ENCODE results near the gene OGFR. TPM values are rescaled to one million over a fixed set of nuclear protein-coding genes. Genes with fewer than 3 reads are reported as not detected.
"Not testable (repeated sequence)": the region's sequence is repeated elsewhere in the genome, so short reads cannot be mapped to it uniquely, and the experiment has no call there.

OGFR gene
- polyA plus RNA-seq, 1 donor from 2014 or later, result 79.6 TPM

DNA sequence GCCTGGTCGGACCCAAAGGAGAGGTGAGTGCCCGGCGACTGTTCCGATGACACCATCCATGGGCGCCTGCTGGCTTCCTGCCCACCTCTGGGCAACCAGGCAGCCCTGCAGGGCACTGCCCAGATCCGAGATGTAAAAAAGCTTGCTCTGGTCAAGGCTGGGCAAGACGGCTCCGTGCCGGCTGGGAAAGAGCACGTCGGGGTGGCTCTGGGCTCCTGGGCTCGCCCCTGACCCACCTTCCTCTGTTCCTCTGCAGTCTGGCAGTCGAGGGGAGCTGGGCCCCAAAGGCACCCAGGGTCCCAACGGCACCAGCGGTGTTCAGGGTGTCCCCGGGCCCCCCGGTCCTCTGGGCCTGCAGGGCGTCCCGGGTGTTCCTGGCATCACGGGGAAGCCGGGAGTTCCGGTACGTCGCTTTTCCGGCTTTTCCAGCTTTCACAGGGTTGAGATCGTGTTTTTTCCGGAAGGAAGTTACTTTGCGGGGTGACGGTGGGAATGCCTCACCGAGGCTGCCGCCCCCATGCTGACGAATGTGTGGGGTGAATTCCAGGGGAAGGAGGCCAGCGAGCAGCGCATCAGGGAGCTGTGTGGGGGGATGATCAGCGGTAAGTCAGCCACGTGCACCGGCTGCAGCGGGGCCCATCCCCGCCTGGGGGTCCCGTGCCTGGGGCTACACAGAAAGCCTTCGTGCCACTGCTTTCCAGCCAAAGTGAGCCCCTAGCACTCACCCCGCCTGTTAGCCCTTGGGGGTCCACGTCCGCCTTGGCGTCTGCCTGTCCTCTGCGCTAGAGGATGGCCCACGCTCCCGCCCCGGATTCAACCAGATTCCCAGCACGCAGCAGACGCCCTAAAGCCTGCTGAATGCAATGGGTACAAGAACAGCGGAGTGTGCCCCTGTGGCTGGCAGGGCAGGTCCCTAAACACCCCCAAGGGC, 31.6 kb downstream of the OGFR start:
- H3K27ac Mint-ChIP-seq, result peak overlapping the region in 1 of 3 donors; percentile 91
- H3K36me3 Mint-ChIP-seq, result peaks cover 8% of the 10 kb centered on the region
- H3K27me3 Mint-ChIP-seq, result peaks cover 9% of the 10 kb centered on the region
- H3K4me3 Mint-ChIP-seq, result peak overlapping the region in 2 of 4 donors; percentile 13 to 60
- peaks cover 26 to 30% (median 28%) of the 10 kb centered on the region in 3 donors for H3K4me1 Mint-ChIP-seq
- no peaks in the 10 kb centered on the region for H3K9me3 Mint-ChIP-seq

- Mint-ChIP-seq H3K36me3 (peaks cover 8% of the 10 kb centered on the region), H3K9me3 (no peaks in the 10 kb centered on the region), H3K4me1 (peaks cover 24 to 26% (median 24%) of the 10 kb centered on the region in 3 donors), H3K27ac (peak overlapping the region in 2 of 3 donors; percentile 91 to 97), H3K27me3 (peaks cover 9% of the 10 kb centered on the region), H3K4me3 (peak overlapping the region in 2 of 4 donors; percentile 63 to 70)
Observed at GRCh38 chr20:62836967-62837490, 32.4 kb downstream of the OGFR start.

DNA sequence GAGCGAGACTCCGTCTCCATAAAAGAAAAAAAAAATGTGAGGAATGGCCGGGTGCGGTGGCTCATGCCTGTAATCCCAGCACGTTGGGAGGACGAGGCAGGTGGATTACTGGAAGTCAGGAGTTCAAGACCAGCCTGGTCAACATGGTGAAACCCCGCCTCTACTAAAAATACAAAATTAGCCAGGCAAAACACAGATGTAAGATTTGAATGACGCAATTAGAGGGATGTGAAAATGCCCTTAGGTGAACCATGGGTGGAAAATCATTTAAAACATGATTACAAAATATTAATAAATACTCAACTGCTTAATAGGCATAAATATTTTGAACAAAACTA, 33.1 kb downstream of the OGFR start:
- H3K9me3 Mint-ChIP-seq, result no peaks in the 10 kb centered on the region
- peak overlapping the region in 3 of 4 donors; percentile 39 to 70 (median 66) for H3K4me3 Mint-ChIP-seq
- H3K36me3 Mint-ChIP-seq, result peaks cover 8% of the 10 kb centered on the region
- peaks cover 6% of the 10 kb centered on the region for H3K27me3 Mint-ChIP-seq
- H3K4me1 Mint-ChIP-seq, result peaks cover 19 to 21% (median 20%) of the 10 kb centered on the region in 3 donors
- peak overlapping the region; percentile 91 to 97 (median 97) for H3K27ac Mint-ChIP-seq

DNA sequence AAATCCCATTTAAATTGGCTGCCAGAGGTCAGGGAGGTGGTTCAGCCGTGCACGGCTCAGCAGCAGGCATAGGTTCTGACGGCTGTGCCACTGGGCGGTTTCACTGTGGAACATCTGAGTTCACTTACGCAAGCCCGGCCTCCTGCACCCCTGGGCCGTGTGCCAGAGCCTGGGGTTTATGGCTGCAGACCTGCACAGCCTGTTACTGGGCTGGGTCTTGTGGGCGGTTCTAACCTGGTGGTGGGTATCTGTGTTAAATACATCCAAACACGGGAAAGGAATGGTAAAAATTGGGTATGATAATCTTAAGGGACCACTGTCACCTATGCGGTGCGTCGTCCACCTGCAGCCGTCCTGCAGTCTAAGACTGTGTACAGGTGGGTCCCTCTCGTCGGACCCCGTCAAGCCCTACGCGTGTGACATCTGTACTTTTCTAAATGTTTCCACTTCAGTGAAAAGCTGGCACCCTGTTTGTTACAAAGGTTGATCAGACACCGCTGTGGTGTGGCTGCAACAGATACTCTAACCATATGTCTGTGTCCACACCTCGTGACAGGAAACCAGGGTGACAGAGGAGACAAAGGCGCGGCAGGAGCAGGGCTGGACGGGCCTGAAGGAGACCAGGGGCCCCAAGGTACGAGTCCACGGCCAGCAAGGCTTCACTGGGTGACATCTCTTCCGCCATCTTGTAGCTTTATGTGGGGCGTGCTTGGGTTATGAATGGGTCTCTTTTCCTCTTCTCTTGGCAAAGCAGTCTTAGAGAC, 33.7 kb downstream of the OGFR start:
- peaks cover 4% of the 10 kb centered on the region for H3K27me3 Mint-ChIP-seq
- peak overlapping the region; percentile 91 to 97 (median 97) for H3K27ac Mint-ChIP-seq
- H3K4me1 Mint-ChIP-seq, result peaks cover 14 to 18% (median 16%) of the 10 kb centered on the region in 3 donors
- H3K4me3 Mint-ChIP-seq, result peak overlapping the region; percentile 39 to 70 (median 62)
- peaks cover 8% of the 10 kb centered on the region for H3K36me3 Mint-ChIP-seq
- H3K9me3 Mint-ChIP-seq, result no peaks in the 10 kb centered on the region

GRCh38 chr20:62839261-62839660, 34.6 kb downstream of the OGFR start:
- Mint-ChIP-seq H3K4me3 (no peak overlapping the region), H3K27me3 (peaks cover 4% of the 10 kb centered on the region), H3K36me3 (peaks cover 8% of the 10 kb centered on the region)

DNA sequence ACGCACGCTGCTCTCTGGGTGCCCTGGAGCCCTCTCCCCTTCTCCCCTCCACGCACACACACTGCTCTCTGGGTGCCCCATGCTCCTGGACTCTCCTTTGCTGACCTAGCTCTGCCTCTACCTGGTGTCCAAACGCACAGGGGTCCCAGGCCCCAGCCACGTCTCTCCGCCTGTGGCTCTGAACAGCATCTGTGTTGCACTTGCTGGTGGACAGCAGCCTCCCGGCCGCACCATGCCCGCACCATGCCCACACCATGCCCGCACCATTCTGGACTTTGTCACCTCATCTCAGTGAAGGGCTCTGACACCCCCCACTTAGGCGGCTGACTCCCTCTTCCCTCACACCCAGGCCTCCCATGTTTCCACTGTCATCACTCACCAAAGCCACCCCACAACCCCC, 35.2 kb downstream of the OGFR start:
- Mint-ChIP-seq H3K27ac (no peak overlapping the region), H3K4me1 (peaks cover 14 to 18% (median 16%) of the 10 kb centered on the region in 3 donors), H3K4me3 (peak overlapping the region in 1 of 4 donors; percentile 32), H3K27me3 (peaks cover 4% of the 10 kb centered on the region), H3K9me3 (no peaks in the 10 kb centered on the region), H3K36me3 (peaks cover 8% of the 10 kb centered on the region)

More at GRCh38 chr20:62839261-62839660, 34.6 kb downstream of the OGFR start:
- Mint-ChIP-seq H3K9me3 (no peaks in the 10 kb centered on the region), H3K27ac (peak overlapping the region in 2 of 3 donors; percentile 23 to 91), H3K4me1 (peaks cover 14 to 18% (median 16%) of the 10 kb centered on the region in 3 donors)

- Mint-ChIP-seq H3K4me3 (peak overlapping the region in 1 of 4 donors; percentile 17), H3K27ac (no peak overlapping the region), H3K9me3 (no peaks in the 10 kb centered on the region), H3K4me1 (peaks cover 14 to 16% (median 16%) of the 10 kb centered on the region in 3 donors), H3K36me3 (peaks cover 7% of the 10 kb centered on the region), H3K27me3 (peaks cover 4% of the 10 kb centered on the region)
Observed at GRCh38 chr20:62840244-62841197, 35.9 kb downstream of the OGFR start.

GRCh38 chr20:62841705-62842212, 37.1 kb downstream of the OGFR start:
- Mint-ChIP-seq H3K4me3 (no peak overlapping the region), H3K9me3 (no peaks in the 10 kb centered on the region), H3K4me1 (peaks cover 13 to 16% (median 13%) of the 10 kb centered on the region in 3 donors), H3K27ac (no peak overlapping the region), H3K36me3 (peaks cover 6% of the 10 kb centered on the region), H3K27me3 (peaks cover 4% of the 10 kb centered on the region)

GRCh38 chr20:62843656-62844055, 39.0 kb downstream of the OGFR start:
- Mint-ChIP-seq H3K27ac (peak overlapping the region in 1 of 3 donors; percentile 29), H3K27me3 (no peaks in the 10 kb centered on the region), H3K4me3 (no peak overlapping the region), H3K36me3 (peaks cover 8% of the 10 kb centered on the region), H3K9me3 (no peaks in the 10 kb centered on the region), H3K4me1 (peaks cover 1 to 2% (median 2%) of the 10 kb centered on the region in 3 donors)

- Mint-ChIP-seq H3K4me1 (peaks cover 0 to 4% (median 0%) of the 10 kb centered on the region in 3 donors), H3K27ac (no peak overlapping the region), H3K36me3 (peaks cover 9% of the 10 kb centered on the region), H3K9me3 (no peaks in the 10 kb centered on the region), H3K27me3 (no peaks in the 10 kb centered on the region), H3K4me3 (peak overlapping the region in 2 of 4 donors; percentile 9 to 47)
Observed at GRCh38 chr20:62844182-62844581, 39.5 kb downstream of the OGFR start.

GRCh38 chr20:62845416-62846160, 41.0 kb downstream of the OGFR start:
- no peak overlapping the region for H3K4me3 Mint-ChIP-seq
- H3K9me3 Mint-ChIP-seq, result no peaks in the 10 kb centered on the region
- no peaks in the 10 kb centered on the region for H3K27me3 Mint-ChIP-seq
- H3K27ac Mint-ChIP-seq, result no peak overlapping the region
- H3K36me3 Mint-ChIP-seq, result peaks cover 9% of the 10 kb centered on the region
- H3K4me1 Mint-ChIP-seq, result peaks cover 0 to 4% (median 0%) of the 10 kb centered on the region in 3 donors

DNA sequence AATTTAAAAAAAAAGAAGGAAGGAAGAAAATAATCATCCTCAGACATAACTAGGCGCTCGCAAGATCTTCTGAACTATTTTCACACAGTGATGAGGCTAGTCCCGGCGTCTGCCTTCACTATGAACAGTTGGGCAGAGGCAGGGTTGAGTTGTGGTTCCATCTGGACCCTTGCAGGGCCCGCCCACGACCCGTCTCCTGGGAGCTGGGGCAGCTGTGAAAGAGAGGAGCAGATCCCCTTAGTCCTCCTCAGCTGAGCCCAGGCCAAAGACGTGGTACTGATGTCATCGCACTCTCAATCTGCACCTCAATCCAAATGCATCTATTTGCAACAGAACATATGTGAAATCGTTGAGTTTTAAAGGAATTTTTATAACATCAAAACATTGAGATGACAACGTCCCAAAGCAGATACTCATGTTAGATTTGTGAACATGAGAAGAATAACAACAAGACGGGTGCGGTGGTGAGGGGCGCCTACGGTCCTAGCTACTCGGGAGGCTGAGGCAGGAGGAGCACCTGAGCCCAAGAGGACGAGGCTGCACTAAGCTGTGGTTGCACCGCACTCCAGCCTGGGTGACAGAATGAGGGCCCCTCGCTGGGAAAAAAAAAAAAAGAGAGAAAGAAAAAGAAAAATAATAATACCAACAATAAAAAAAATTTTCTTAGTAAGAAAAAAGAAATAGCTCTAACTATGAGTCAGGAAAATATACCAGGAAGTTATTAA, 41.7 kb downstream of the OGFR start:
- Mint-ChIP-seq H3K27me3 (no peaks in the 10 kb centered on the region), H3K9me3 (no peaks in the 10 kb centered on the region), H3K36me3 (peaks cover 6% of the 10 kb centered on the region), H3K27ac (no peak overlapping the region), H3K4me1 (peaks cover 0 to 4% (median 0%) of the 10 kb centered on the region in 3 donors), H3K4me3 (no peak overlapping the region)

GRCh38 chr20:62848917-62849316, 44.3 kb downstream of the OGFR start:
- H3K27me3 Mint-ChIP-seq, H3K27ac Mint-ChIP-seq, H3K9me3 Mint-ChIP-seq, H3K4me3 Mint-ChIP-seq, H3K4me1 Mint-ChIP-seq: not testable (repeated sequence)
- H3K36me3 Mint-ChIP-seq, result peaks cover 12% of the 10 kb centered on the region

Measured in IgD-negative memory B cell (primary cell).